Neural progenitor cell (in vitro differentiated cells): Measurements from ENCODE around the gene SNURF. TPM values are rescaled to one million over a fixed set of nuclear protein-coding genes. Genes with fewer than 3 reads are reported as not detected.
"Not testable (repeated sequence)": the region's sequence is repeated elsewhere in the genome, so short reads cannot be mapped to it uniquely, and the experiment has no call there.

ENCODE experiments used
- DNase-seq: peaks from one replicate; pipeline ENCODE4 v3.0.0-alpha.2; 2016; ENCODE audit warnings: low spot score
- H2AFZ ChIP-seq: fragments of 200-600 bp; sonication (generic); replicated peaks from 2 replicates; pipeline ENCODE4 v1.6.1; 2016; ENCODE audit warnings: antibody characterized with exemption
- H3F3A ChIP-seq: fragments of 200-600 bp; sonication (generic); 2 replicates; pipeline ENCODE4 v1.6.1; 2016; ENCODE audit warnings: antibody characterized with exemption, low read depth
- H3K27ac ChIP-seq: fragments of 200-600 bp; sonication (generic); 2 replicates; pipeline ENCODE4 v1.5.1; 2016; ENCODE audit warnings: mild to moderate bottlenecking
- H3K27me3 ChIP-seq: fragments of 200-600 bp; sonication (generic); 2 replicates; pipeline ENCODE4 v1.6.1; 2016; ENCODE audit warnings: mild to moderate bottlenecking, moderate library complexity
- H3K36me3 ChIP-seq: fragments of 200-600 bp; sonication (generic); 2 replicates; pipeline ENCODE4 v1.5.1; 2016
- H3K4me1 ChIP-seq: fragments of 200-600 bp; sonication (generic); 2 replicates; pipeline ENCODE4 v1.6.1; 2016; ENCODE audit warnings: mixed run types
- H3K4me2 ChIP-seq: fragments of 200-600 bp; sonication (generic); 2 replicates; pipeline ENCODE4 v1.6.1; 2016
- H3K4me3 ChIP-seq: fragments of 200-600 bp; sonication (generic); 2 replicates; pipeline ENCODE4 v1.5.1; 2016
- H3K79me2 ChIP-seq: fragments of 200-600 bp; sonication (generic); 2 replicates; pipeline ENCODE4 v1.6.1; 2016; ENCODE audit warnings: low read depth
- H3K9ac ChIP-seq: fragments of 200-600 bp; sonication (generic); 2 replicates; pipeline ENCODE4 v1.6.1; 2016
- H3K9me3 ChIP-seq: fragments of 200-600 bp; sonication (generic); 2 replicates; pipeline ENCODE4 v1.5.1; 2016; ENCODE audit warnings: low read depth
- H4K20me1 ChIP-seq: fragments of 200-600 bp; sonication (generic); 2 replicates; pipeline ENCODE4 v1.6.1; 2016; ENCODE audit warnings: low read depth
- H3K27ac Mint-ChIP-seq: 3 replicates; pipeline ENCODE4 v1.8.0; 2021; ENCODE audit warnings: mixed read lengths
- H3K27me3 Mint-ChIP-seq: 2 replicates; pipeline ENCODE4 v1.8.0; 2022; ENCODE audit warnings: low read depth, mild to moderate bottlenecking, inconsistent platforms, moderate library complexity, mixed read lengths; ENCODE audit not compliant: insufficient read depth
- H3K36me3 Mint-ChIP-seq: 3 replicates; pipeline ENCODE4 v1.8.0; 2021; ENCODE audit warnings: mixed read lengths
- H3K4me1 Mint-ChIP-seq: 3 replicates; pipeline ENCODE4 v1.8.0; 2021; ENCODE audit warnings: mixed read lengths
- H3K4me3 Mint-ChIP-seq: 3 replicates; pipeline ENCODE4 v1.8.0; 2021; ENCODE audit warnings: mild to moderate bottlenecking, moderate library complexity, mixed read lengths
- H3K9me3 Mint-ChIP-seq: 3 replicates; pipeline ENCODE4 v1.8.0; 2020; ENCODE audit warnings: mixed read lengths
- EZH2 ChIP-seq: fragments of 200-600 bp; sonication (generic); IDR thresholded peaks from 2 replicates; pipeline ENCODE4 v1.6.1; 2017; ENCODE audit warnings: antibody characterized with exemption, mild to moderate bottlenecking, moderate library complexity
- EZH2phosphoT487 ChIP-seq: fragments of 200-600 bp; sonication (generic); IDR thresholded peaks from 2 replicates; pipeline ENCODE4 v1.6.1; 2017; ENCODE audit warnings: antibody characterized with exemption
- total RNA-seq: library from RNA; depleted of rRNA; stranded (reverse); fragments of >200 nt; gene quantifications from 2 replicates; pipeline ENCODE4 v1.2.3, GENCODE V29; 2015; ENCODE audit warnings: low replicate concordance
- TF ChIP-seq, protein P1 (sequence below): fragments of 200-600 bp; sonication (generic); IDR thresholded peaks from 2 replicates; pipeline ENCODE4 v1.5.1; 2017; ENCODE audit warnings: antibody characterized with exemption, mild to moderate bottlenecking

The SNURF gene
- total RNA-seq, 1 donor from 2014 or later, result 40.1 TPM

DNA sequence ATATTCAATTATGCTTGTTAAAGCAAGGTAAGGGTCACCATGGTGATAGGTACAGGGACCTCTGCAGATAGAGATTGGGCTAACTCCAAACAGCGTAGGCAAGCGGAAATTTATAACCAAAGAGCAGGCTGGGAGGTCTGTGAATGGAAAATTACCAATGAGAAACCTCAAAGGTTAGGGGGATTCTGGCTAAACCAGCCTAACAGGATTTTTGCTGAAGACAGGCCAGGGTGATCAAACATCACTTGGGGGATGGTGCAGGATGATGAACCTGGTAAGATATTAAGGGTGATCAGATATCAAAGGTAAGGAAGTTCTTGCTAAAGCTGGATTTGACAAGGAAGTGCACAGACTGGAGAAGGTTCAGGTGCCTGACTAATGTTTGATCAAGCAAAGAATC, 35.3 kb upstream of the SNURF start:
- Histone ChIP-seq H3K36me3 (no peaks in the 10 kb centered on the region), H3K4me3 (no peak overlapping the region), H3K4me1 (no peaks in the 10 kb centered on the region), H3K9ac (no peak overlapping the region), H3K27me3 (no peaks in the 10 kb centered on the region), H4K20me1 (no peaks in the 10 kb centered on the region), H3K79me2 (no peaks in the 10 kb centered on the region), H3K9me3 (no peaks in the 10 kb centered on the region), H3F3A (no peaks in the 10 kb centered on the region), H2AFZ (no peak overlapping the region), H3K4me2 (no peak overlapping the region), H3K27ac (no peak overlapping the region)
- H3K36me3 Mint-ChIP-seq, result peaks cover 5% of the 10 kb centered on the region
- H3K4me3 Mint-ChIP-seq, result no peak overlapping the region
- H3K27ac Mint-ChIP-seq, result no peak overlapping the region
- DNase-seq, result no peak
- no peaks in the 10 kb centered on the region for H3K4me1 Mint-ChIP-seq
- H3K27me3 Mint-ChIP-seq, result no peaks in the 10 kb centered on the region
- peaks cover 24% of the 10 kb centered on the region for H3K9me3 Mint-ChIP-seq
- TF ChIP-seq EZH2phosphoT487, result no peak
- TF ChIP-seq EZH2, result no peak
- TF ChIP-seq, protein P1, sequence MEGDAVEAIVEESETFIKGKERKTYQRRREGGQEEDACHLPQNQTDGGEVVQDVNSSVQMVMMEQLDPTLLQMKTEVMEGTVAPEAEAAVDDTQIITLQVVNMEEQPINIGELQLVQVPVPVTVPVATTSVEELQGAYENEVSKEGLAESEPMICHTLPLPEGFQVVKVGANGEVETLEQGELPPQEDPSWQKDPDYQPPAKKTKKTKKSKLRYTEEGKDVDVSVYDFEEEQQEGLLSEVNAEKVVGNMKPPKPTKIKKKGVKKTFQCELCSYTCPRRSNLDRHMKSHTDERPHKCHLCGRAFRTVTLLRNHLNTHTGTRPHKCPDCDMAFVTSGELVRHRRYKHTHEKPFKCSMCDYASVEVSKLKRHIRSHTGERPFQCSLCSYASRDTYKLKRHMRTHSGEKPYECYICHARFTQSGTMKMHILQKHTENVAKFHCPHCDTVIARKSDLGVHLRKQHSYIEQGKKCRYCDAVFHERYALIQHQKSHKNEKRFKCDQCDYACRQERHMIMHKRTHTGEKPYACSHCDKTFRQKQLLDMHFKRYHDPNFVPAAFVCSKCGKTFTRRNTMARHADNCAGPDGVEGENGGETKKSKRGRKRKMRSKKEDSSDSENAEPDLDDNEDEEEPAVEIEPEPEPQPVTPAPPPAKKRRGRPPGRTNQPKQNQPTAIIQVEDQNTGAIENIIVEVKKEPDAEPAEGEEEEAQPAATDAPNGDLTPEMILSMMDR, result no peak

DNA sequence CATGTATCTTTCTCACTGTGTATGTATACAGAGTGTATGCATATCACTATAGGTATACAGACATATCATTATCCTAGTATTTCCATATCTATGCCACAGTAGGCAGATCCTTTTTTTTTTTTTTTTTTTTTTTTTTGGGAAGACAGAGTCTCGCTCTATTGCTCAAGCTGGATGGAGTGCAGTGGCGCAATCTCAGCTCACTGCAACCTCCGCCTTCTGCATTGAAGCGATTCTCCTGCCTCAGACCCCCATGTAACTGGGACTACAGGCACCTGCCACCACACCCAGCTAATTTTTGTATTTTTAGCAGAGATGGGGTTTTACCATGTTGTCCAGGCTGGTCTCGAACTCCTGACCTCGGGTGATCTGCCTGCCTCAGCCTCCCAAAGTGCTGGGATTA, 32.0 kb upstream of the SNURF start:
- not testable (repeated sequence) for DNase-seq, H3K4me3 ChIP-seq, H3K9me3 Mint-ChIP-seq, H3K4me3 Mint-ChIP-seq, H3K79me2 ChIP-seq, H3K27me3 ChIP-seq, H3K4me1 Mint-ChIP-seq, H3F3A ChIP-seq, H3K27ac Mint-ChIP-seq, H3K4me2 ChIP-seq, H3K9ac ChIP-seq, H3K9me3 ChIP-seq, H3K4me1 ChIP-seq, H3K36me3 Mint-ChIP-seq, H3K36me3 ChIP-seq, H2AFZ ChIP-seq, H3K27ac ChIP-seq, H3K27me3 Mint-ChIP-seq, H4K20me1 ChIP-seq

DNA sequence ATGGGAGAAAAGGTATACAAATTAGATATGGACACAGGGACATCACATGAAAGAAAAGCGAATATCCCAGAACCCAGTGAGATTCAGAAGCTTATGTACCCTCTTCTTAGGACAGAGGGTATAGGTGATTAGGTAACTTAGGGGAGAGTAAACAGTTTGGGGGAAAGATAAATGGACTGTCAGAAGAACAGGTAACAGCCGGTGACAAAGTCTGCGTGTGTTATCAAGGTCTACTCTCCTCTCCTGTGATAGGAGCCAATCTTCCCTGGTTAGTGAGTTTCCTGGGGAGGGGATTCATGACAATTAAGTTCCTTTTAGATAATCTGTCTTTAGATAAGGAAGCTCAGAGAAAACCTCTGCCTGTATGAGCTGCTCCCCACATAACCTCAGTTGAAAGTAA, 30.6 kb upstream of the SNURF start:
- Mint-ChIP-seq H3K9me3 (peaks cover 13% of the 10 kb centered on the region), H3K27me3 (peaks cover 2% of the 10 kb centered on the region), H3K4me3 (no peak overlapping the region), H3K36me3 (peaks cover 5% of the 10 kb centered on the region), H3K4me1 (no peaks in the 10 kb centered on the region), H3K27ac (no peak overlapping the region)
- DNase-seq, result no peak
- Histone ChIP-seq H3K27me3 (no peaks in the 10 kb centered on the region), H4K20me1 (no peaks in the 10 kb centered on the region), H3K36me3 (no peaks in the 10 kb centered on the region), H3K79me2 (no peaks in the 10 kb centered on the region), H3K27ac (no peak overlapping the region), H3K4me1 (no peaks in the 10 kb centered on the region), H3K9me3 (no peaks in the 10 kb centered on the region), H3K4me2 (no peak overlapping the region), H2AFZ (no peak overlapping the region), H3F3A (no peaks in the 10 kb centered on the region), H3K4me3 (no peak overlapping the region), H3K9ac (no peak overlapping the region)
- TF ChIP-seq EZH2phosphoT487, result no peak
- TF ChIP-seq, protein P1, result no peak
- TF ChIP-seq EZH2, result no peak

DNA sequence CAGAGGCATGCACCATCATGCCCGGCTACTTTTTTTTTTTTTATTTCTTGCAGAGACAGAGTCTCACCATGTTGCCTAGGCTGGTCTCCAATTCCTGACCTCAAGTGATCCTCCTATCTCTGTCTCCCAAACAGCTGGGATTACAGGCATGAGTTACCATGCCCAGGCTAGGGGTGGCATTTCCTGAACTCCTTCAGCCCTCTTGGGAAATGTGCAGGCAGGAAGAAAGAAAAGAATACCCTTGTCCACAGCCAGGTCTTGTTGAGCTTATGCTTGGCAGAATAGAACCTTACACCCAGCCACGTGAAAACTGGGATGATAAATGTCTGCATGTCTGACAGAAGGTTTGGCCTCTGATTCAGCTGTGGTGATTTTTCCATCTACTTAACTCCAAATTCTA, 30.2 kb upstream of the SNURF start:
- DNase-seq, result no peak
- H4K20me1 ChIP-seq, result no peaks in the 10 kb centered on the region
- no peak for TF ChIP-seq EZH2
- TF ChIP-seq, protein P1, result no peak
- no peak for TF ChIP-seq EZH2phosphoT487
- peaks cover 14% of the 10 kb centered on the region for H3K9me3 Mint-ChIP-seq
- peaks cover 6% of the 10 kb centered on the region for H3K36me3 Mint-ChIP-seq
- H3K4me3 ChIP-seq, result no peak overlapping the region
- no peak overlapping the region for H3K9ac ChIP-seq
- H3K9me3 ChIP-seq, result no peaks in the 10 kb centered on the region
- H3K36me3 ChIP-seq, result no peaks in the 10 kb centered on the region
- H3K4me1 ChIP-seq, result no peaks in the 10 kb centered on the region
- H3K27me3 ChIP-seq, result no peaks in the 10 kb centered on the region
- H3K27ac Mint-ChIP-seq, result no peak overlapping the region
- no peaks in the 10 kb centered on the region for H3K79me2 ChIP-seq
- no peak overlapping the region for H3K27ac ChIP-seq
- H3K4me3 Mint-ChIP-seq, result no peak overlapping the region
- H3K4me2 ChIP-seq, result no peak overlapping the region
- H3F3A ChIP-seq, result no peaks in the 10 kb centered on the region
- H3K27me3 Mint-ChIP-seq, result peaks cover 2% of the 10 kb centered on the region
- no peaks in the 10 kb centered on the region for H3K4me1 Mint-ChIP-seq
- H2AFZ ChIP-seq, result no peak overlapping the region

DNA sequence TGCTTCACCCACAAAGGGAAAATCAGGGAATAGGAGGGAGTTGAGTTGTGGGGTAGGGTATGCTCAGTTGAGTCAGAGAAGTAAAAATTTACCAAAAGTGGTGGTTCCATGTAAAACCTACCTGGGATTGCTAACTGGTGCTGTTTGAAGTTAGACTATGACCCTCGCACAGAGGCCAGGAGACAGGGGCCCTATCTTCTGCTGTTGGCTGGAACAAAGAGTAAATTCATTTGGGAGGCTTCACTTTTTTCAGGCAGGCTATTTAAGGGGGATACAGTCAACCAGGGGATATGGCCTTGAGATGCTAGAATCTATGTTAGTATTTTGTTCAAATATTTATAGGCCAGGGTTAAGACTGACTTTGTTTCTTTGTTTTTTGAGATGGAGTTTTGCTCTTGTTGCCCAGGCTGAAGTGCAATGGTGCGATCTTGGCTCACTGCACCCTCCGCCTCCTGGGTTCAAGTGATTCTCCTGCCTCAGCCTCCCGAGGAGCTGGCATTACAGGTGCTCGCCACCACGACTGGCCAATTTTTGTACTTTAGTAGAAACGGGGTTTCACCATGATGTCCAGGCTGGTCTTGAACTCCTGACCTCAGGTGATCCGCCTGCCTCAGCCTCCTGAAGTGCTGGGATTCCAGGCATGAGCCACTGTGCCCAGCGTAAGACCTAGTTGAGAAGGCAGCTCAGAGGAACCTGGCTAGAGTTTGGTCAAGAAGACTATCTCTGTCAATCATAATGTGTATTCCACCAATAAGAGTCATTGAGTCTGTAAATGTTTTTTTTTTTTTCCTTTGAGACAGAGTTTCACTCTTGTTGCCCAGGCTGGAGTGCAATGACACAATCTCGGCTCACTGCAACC, 22.7 kb upstream of the SNURF start:
- H3K36me3 ChIP-seq, H3K27ac Mint-ChIP-seq, H3K4me3 Mint-ChIP-seq, H4K20me1 ChIP-seq, H3K9ac ChIP-seq, H3K27me3 Mint-ChIP-seq, H3K27me3 ChIP-seq, H3K36me3 Mint-ChIP-seq, H3K79me2 ChIP-seq, H3K27ac ChIP-seq, DNase-seq, H3K4me3 ChIP-seq, H3F3A ChIP-seq, H3K4me1 ChIP-seq, H3K4me1 Mint-ChIP-seq, H3K9me3 ChIP-seq, H3K4me2 ChIP-seq, H2AFZ ChIP-seq: not testable (repeated sequence)
- peaks cover 31% of the 10 kb centered on the region for H3K9me3 Mint-ChIP-seq
